HG03103 (cell line): ENCODE results near the gene RBMS1.
"Not testable (repeated sequence)": the region's sequence is repeated elsewhere in the genome, so short reads cannot be mapped to it uniquely, and the experiment has no call there.

Source experiments
- ATAC-seq: cut with Tn5 transposase; IDR thresholded peaks from one replicate; pipeline ENCODE4 v1.9.1; 2021; ENCODE audit warnings: low read depth; ENCODE audit not compliant: unreplicated experiment

The RBMS1 gene

GRCh38 chr2:160473468-160474318 is 19.9 kb downstream of the RBMS1 start:
- ATAC-seq = no peak

GRCh38 chr2:160472839-160473251 is 20.8 kb downstream of the RBMS1 start:
- ATAC-seq = no peak

GRCh38 chr2:160471950-160472349 is 21.7 kb downstream of the RBMS1 start:
- no peak for ATAC-seq

GRCh38 chr2:160469621-160470204 is 23.9 kb downstream of the RBMS1 start:
- ATAC-seq = no peak

- no peak for ATAC-seq
These were observed 24.4 kb downstream of the RBMS1 start for GRCh38 chr2:160469164-160469563.

- no peak for ATAC-seq
These were observed 26.5 kb downstream of the RBMS1 start for GRCh38 chr2:160467086-160467485.

- ATAC-seq = no peak
These were observed 28.2 kb downstream of the RBMS1 start for GRCh38 chr2:160465406-160465805.

GRCh38 chr2:160465002-160465401 is 28.6 kb downstream of the RBMS1 start:
- no peak for ATAC-seq

GRCh38 chr2:160464017-160464416 is 29.6 kb downstream of the RBMS1 start:
- ATAC-seq = no peak

GRCh38 chr2:160463245-160463644 is 30.4 kb downstream of the RBMS1 start:
- ATAC-seq = no peak

GRCh38 chr2:160460333-160460731 is 33.3 kb downstream of the RBMS1 start:
- ATAC-seq = no peak

GRCh38 chr2:160459538-160460332 is 33.9 kb downstream of the RBMS1 start:
- ATAC-seq = no peak

- ATAC-seq = no peak
These were observed 34.7 kb downstream of the RBMS1 start for GRCh38 chr2:160458718-160459453.

- ATAC-seq = no peak
These were observed 36.0 kb downstream of the RBMS1 start for GRCh38 chr2:160457588-160457987.

GRCh38 chr2:160454070-160454797 is 39.4 kb downstream of the RBMS1 start:
- ATAC-seq = no peak

- no peak for ATAC-seq
These were observed 40.3 kb downstream of the RBMS1 start for GRCh38 chr2:160453111-160453820.

- no peak for ATAC-seq
These were observed 43.1 kb downstream of the RBMS1 start for GRCh38 chr2:160450486-160450885.

GRCh38 chr2:160448821-160449220 is 44.8 kb downstream of the RBMS1 start:
- not testable (repeated sequence) for ATAC-seq

GRCh38 chr2:160445673-160446072 is 47.9 kb downstream of the RBMS1 start:
- no peak for ATAC-seq
